ENCODE results near the gene ATP11A. TPM values are rescaled to one million over a fixed set of nuclear protein-coding genes. Genes with fewer than 3 reads are reported as not detected.
"Not testable (repeated sequence)": the region's sequence is repeated elsewhere in the genome, so short reads cannot be mapped to it uniquely, and the experiment has no call there.

ATP11A gene
- total RNA-seq, 2 experiments from 2014 or later: 24.7 to 25.6 TPM

DNA sequence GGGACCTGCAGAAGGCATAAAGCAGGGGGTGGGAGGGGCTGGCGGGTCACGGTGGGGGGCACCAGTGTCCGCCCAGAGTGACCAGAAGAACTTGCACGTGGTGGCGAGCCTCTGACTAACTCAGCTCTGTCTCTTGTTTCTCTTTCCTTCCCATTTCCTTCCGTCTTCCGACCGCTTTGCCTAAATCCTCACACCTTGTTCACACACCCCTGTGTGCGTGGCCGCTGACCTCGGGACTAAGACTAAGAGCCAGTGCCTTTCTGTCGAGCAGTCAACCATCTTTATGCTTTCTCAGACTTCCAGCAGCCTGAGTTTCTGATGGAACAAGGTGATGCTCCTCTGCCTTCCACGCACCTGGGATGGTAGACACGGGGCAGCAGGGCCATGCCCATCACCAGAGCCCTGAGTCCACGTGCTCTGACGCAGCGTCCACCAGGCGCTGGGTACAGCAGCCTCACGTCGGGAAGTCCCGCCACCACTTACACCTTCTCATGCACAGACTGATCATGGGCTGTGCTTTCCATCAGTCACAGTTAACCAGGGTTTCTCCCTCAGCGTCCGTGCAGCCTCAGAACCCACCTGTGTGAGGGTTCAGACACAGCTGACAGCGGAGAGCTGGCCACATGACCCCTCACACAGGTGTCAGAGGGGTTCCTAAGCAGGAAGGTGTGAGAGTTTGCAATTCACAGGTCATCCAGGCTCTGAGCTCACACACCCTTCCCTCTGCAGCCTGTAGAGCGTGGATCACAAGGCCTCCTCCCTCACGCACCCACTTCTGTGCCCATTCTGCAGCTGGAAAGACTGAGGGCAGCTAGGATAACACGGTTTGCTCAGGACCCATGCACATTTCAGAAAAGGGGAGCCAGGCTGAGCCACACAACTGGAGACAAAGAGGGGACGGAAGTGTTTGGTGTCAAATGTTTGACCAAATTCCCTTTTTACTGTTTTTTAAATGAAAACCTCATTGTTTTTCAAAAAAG is 188.4 kb downstream of the ATP11A start:
- intact Hi-C loops (cut with micrococcal nuclease): no loop called here
- CTCF ChIA-PET: no interaction called here
- no peaks in the 10 kb centered on the region for H3K9me3 Mint-ChIP-seq
- no peaks in the 10 kb centered on the region for H3K27me3 Mint-ChIP-seq (ENCODE audit: low read depth)
- H3K27ac Mint-ChIP-seq: no peak overlapping the region
- peaks cover 8% of the 10 kb centered on the region for H3K4me1 Mint-ChIP-seq (ENCODE audit: low read depth)
- DNase-seq: no peak
- H3K36me3 Mint-ChIP-seq (ENCODE audit: low read depth): peaks cover 22% of the 10 kb centered on the region
- H3K4me3 Mint-ChIP-seq: no peak overlapping the region

DNA sequence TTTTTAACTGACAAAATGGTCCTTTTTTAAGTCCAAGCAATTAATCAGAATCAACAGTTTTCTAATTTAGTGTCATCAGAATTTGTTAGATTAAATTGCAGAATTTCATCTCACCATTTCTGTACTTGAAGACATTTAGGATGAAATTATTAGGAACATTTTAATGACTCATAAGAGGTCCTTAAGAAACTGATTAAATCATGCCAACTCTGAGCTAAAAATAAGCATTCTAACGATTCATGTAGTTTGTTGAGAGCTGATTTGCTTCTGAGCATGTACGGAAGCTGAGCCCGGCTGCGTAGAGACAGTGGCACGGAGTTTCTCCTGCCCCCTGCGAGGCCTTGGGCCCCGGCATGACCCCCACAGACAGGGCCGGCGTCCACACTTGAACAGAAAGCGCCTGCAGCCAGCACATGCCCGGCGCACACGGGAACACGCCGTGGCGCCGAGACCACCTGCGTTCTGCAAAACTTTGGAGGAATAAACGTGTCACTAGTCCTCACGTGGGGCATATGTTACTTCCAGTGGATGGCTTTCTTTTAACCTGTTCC is 189.5 kb downstream of the ATP11A start:
- H3K36me3 Mint-ChIP-seq (ENCODE audit: low read depth): peaks cover 18% of the 10 kb centered on the region
- intact Hi-C loops (cut with micrococcal nuclease): no loop called here
- no peaks in the 10 kb centered on the region for H3K9me3 Mint-ChIP-seq
- H3K4me3 Mint-ChIP-seq: no peak overlapping the region
- H3K27ac Mint-ChIP-seq: no peak overlapping the region
- no peaks in the 10 kb centered on the region for H3K4me1 Mint-ChIP-seq (ENCODE audit: low read depth)
- CTCF ChIA-PET: no interaction called here
- H3K27me3 Mint-ChIP-seq (ENCODE audit: low read depth): no peaks in the 10 kb centered on the region
- DNase-seq: no peak

DNA sequence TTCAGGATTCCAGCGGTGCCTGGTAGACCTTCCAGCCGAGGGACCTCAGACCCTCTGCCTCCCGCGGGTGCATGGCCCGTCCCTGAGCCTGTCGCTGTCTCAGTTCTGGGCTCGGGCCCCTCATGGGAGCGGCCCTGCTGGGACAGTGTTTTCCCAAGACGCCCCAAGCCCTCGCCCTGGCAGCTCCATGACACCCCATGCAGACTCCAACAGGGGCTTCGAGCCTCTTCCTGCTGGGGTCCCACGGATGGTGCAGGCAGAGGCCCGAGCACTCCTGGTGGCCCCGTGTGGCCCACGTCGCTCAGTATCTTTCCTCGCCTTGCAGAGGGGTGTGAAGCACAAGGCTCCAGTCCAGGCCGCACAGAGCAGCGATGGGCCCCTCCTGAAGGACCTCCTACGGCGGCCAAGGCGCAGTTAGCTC is 190.4 kb downstream of the ATP11A start:
- CTCF ChIA-PET: no interaction called here
- no peak for DNase-seq
- intact Hi-C loops (cut with micrococcal nuclease): no loop called here
- peaks cover 14% of the 10 kb centered on the region for H3K36me3 Mint-ChIP-seq (ENCODE audit: low read depth)
- no peak overlapping the region for H3K27ac Mint-ChIP-seq
- no peaks in the 10 kb centered on the region for H3K27me3 Mint-ChIP-seq (ENCODE audit: low read depth)
- no peaks in the 10 kb centered on the region for H3K9me3 Mint-ChIP-seq
- no peaks in the 10 kb centered on the region for H3K4me1 Mint-ChIP-seq (ENCODE audit: low read depth)
- H3K4me3 Mint-ChIP-seq: no peak overlapping the region

DNA sequence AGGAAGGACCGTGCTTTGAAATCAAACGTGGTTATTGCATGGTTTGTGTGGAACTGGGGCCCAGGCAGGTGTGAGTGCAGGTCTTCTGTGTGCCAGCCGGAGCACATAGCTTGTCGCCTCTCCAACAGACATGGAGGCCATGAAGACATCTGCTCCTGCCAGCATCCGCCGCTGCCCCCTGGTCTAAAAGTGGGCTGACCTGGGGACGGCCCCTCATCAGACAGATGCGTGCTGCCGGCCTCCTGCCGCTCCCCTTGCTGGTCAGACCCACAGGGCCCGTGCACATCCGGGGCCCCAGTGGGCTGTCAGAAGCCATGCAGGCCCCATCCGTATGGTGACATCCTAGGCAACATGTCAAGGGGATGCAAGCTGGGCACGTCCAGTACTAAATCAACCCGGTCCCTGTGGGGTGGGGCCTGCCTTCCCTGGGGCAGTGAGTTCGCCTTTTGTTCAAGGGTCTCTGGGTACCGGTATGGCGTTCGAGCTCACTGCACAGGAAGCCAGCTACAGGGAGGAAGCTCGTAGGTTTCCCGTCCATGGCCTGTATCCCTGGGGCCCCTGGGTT is 191.2 kb downstream of the ATP11A start:
- H3K36me3 Mint-ChIP-seq (ENCODE audit: low read depth): peaks cover 10% of the 10 kb centered on the region
- no peak for DNase-seq
- H3K27me3 Mint-ChIP-seq (ENCODE audit: low read depth): no peaks in the 10 kb centered on the region

DNA sequence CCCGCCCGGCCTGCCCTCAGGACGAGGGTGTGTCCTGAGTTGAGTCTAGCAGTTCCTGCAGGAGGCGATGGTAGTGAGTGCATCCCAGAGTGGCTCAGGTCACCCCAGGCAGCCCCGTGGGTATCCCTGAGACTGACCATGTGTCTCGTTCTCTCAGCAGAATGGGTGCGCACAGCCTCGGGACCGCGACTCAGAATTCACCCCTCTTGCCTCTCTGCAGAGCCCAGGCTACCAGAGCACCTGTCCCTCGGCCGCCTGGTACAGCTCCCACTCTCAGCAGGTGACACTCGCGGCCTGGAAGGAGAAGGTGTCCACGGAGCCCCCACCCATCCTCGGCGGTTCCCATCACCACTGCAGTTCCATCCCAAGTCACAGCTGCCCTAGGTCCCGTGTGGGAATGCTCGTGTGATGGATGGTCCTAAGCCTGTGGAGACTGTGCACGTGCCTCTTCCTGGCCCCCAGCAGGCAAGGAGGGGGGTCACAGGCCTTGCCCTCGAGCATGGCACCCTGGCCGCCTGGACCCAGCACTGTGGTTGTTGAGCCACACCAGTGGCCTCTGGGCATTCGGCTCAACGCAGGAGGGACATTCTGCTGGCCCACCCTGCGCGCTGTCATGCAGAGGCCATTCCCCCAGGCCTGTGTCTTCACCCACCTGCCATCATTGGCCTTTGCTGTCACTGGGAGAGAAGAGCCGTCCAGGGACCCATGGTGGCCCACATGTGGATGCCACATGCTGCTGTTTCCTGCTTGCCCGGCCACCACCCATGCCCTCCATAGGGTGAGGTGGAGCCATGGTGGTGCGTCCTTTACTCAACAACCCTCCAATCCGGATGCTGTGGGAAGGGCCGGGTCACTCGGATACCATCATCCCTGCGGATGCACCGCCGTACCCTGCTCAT is 192.1 kb downstream of the ATP11A start:
- no peak overlapping the region for H3K27ac Mint-ChIP-seq
- CTCF ChIA-PET: no interaction called here
- no peak overlapping the region for H3K4me3 Mint-ChIP-seq
- H3K4me1 Mint-ChIP-seq (ENCODE audit: low read depth): no peaks in the 10 kb centered on the region
- intact Hi-C loops (cut with micrococcal nuclease): no loop called here
- no peaks in the 10 kb centered on the region for H3K9me3 Mint-ChIP-seq
- H3K36me3 Mint-ChIP-seq (ENCODE audit: low read depth): peaks cover 10% of the 10 kb centered on the region
- no peaks in the 10 kb centered on the region for H3K27me3 Mint-ChIP-seq (ENCODE audit: low read depth)
- DNase-seq: no peak

More for the DNA sequence above, 191.2 kb downstream of the ATP11A start:
- intact Hi-C loops (cut with micrococcal nuclease): no loop called here
- CTCF ChIA-PET: no interaction called here
- Mint-ChIP-seq H3K4me1 (ENCODE audit: low read depth) (no peaks in the 10 kb centered on the region), H3K4me3 (no peak overlapping the region), H3K9me3 (no peaks in the 10 kb centered on the region), H3K27ac (no peak overlapping the region)

DNA sequence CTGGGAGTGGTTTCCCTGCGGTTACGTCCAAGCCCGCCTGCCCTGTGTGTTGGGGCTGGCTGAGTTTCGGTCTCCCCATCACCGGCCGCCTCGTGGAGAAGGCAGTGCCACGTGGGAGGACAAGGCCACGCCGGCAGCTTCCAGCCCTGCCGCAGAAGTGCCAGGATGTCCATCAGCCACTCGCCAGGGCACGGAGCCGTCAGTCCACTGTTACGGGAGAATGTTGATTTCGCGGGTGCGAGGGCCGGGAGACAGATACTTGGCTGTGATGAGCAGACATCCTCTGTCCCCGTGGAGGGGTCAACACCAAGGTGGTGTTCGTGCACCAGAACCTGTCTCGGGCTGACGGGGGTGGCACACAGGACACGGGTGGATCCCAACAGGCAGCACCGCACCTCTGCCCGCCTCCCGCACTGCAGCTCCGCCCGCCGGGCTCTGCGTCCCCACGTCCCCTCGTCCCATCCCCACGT is 192.8 kb downstream of the ATP11A start:
- no peaks in the 10 kb centered on the region for H3K9me3 Mint-ChIP-seq
- CTCF ChIA-PET: no interaction called here
- H3K27me3 Mint-ChIP-seq (ENCODE audit: low read depth): no peaks in the 10 kb centered on the region
- no peaks in the 10 kb centered on the region for H3K4me1 Mint-ChIP-seq (ENCODE audit: low read depth)
- H3K27ac Mint-ChIP-seq: no peak overlapping the region
- intact Hi-C loops (cut with micrococcal nuclease): no loop called here
- no peak for DNase-seq
- no peak overlapping the region for H3K4me3 Mint-ChIP-seq
- H3K36me3 Mint-ChIP-seq (ENCODE audit: low read depth): peaks cover 10% of the 10 kb centered on the region

DNA sequence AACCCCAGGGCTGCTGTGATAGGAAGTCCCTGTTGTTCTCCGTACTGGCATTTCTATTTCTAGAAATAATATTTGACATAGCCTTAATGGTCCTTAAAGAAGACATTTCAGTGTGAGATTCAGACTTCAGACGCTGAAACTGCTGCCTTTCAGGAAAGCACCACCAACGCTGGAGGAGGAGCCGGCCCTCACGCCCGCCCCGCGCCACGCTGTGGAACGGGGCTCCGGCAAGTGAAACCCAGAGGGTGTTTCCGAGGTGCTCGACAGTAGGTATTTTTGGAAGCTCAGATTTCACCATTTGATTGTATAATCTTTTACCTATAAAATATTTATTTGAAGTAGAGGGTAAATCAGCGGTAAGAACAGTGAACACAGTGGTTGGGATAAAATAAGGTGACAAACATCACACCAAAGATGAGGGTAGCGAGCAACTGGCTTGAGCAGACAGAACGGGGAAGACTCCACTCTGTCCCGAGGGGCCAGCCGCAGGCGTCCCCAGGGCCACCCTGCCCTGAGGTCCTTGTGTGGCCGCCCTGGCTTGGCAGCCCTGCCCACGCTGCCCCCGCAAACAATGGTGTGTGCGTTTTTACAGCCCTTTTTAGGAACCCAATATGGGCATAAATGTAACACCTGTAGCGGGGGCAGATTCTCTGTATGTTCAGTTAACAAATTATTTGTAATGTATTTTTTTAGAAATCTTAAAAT is 193.6 kb downstream of the ATP11A start:
- CTCF ChIA-PET: interaction anchor here (1.0 kb wide), 1 partner anchor 9 kb away, joined by 4 read pairs; no protein-coding TSS in a partner anchor
- H3K4me3 Mint-ChIP-seq: no peak overlapping the region
- H3K36me3 Mint-ChIP-seq (ENCODE audit: low read depth): peaks cover 9% of the 10 kb centered on the region
- intact Hi-C loops (cut with micrococcal nuclease): no loop called here
- H3K27me3 Mint-ChIP-seq (ENCODE audit: low read depth): no peaks in the 10 kb centered on the region
- H3K27ac Mint-ChIP-seq: no peak overlapping the region
- DNase-seq: no peak
- no peaks in the 10 kb centered on the region for H3K4me1 Mint-ChIP-seq (ENCODE audit: low read depth)
- no peaks in the 10 kb centered on the region for H3K9me3 Mint-ChIP-seq

DNA sequence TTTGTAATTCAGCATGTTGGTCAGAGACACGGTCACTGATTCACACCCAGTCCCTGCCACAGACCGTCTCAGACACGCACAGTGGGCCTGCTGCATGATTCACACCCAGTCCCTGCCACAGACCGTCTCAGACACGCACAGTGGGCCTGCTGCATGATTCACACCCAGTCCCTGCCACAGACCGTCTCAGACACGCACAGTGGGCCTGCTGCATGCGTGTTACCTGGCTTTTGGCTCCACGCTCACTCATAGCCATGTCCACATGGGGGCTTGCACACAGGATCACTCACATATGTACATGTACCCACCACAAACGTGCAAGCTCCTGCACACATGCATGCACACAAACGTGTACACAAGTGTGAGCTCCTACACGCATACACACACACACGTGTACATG is 194.9 kb downstream of the ATP11A start:
- H3K9me3 Mint-ChIP-seq; CTCF ChIA-PET; intact Hi-C loops (cut with micrococcal nuclease); H3K4me1 Mint-ChIP-seq (ENCODE audit: low read depth); H3K36me3 Mint-ChIP-seq (ENCODE audit: low read depth); H3K4me3 Mint-ChIP-seq; H3K27me3 Mint-ChIP-seq (ENCODE audit: low read depth); H3K27ac Mint-ChIP-seq; DNase-seq: not testable (repeated sequence)

DNA sequence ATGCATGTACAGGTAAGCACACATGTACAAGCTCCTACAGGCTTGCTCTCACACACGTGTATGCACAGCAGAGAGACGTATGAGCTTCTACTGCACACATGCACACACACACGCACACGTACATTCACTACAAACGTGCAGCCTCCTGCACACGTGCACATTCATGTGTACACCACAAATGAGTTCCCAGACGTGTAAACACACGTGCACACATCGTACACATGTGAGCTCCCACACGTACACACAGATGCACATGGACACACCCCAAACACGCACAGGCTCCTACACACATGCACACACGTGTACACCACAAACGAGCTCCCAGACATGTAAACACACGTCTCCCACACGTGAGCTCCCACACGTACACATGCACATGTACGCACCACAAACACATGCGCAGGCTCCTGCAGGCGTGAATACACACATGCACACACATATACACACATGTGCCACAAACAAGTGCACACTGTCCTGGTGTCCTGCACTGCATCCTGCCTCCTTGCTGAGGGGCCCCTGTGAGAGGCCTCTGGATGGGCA is 195.5 kb downstream of the ATP11A start:
- DNase-seq: no peak
- H3K27ac Mint-ChIP-seq: no peak overlapping the region
- H3K4me1 Mint-ChIP-seq (ENCODE audit: low read depth): no peaks in the 10 kb centered on the region
- H3K27me3 Mint-ChIP-seq (ENCODE audit: low read depth): no peaks in the 10 kb centered on the region
- CTCF ChIA-PET: interaction anchor here (0.6 kb wide), 1 partner anchor 1085 kb away, joined by 3 read pairs; no protein-coding TSS in a partner anchor
- H3K9me3 Mint-ChIP-seq: no peaks in the 10 kb centered on the region
- intact Hi-C loops (cut with micrococcal nuclease): no loop called here
- no peak overlapping the region for H3K4me3 Mint-ChIP-seq
- peaks cover 7% of the 10 kb centered on the region for H3K36me3 Mint-ChIP-seq (ENCODE audit: low read depth)

DNA sequence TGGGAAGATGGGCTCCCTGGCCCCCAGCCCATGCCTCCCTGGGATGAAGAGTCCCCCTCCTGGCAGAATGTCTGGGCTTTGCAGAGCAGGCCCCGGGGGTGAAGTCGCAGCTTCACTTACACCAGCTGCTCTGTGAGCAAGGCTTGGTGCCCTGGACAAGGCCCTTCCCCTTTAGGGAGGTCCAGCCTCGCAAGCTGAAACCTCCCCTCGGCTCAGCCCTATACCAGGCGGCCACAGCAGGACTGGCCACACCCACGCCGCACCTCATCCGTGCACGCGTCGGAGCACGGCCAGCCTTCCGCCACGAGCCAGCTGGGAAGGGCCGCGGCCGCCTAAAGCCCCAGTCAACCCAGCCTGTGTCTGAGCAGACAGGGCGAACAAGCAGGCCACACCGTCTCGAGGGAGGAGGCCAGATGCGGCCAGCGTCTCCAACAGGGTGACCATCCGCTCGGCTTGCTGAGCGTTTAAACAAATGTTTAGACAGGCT is 196.0 kb downstream of the ATP11A start:
- DNase-seq: no peak
- CTCF ChIA-PET: interaction anchor here (0.6 kb wide), 1 partner anchor 1084 kb away, joined by 3 read pairs; no protein-coding TSS in a partner anchor
- no peak overlapping the region for H3K4me3 Mint-ChIP-seq
- H3K27ac Mint-ChIP-seq: no peak overlapping the region
- H3K9me3 Mint-ChIP-seq: no peaks in the 10 kb centered on the region
- intact Hi-C loops (cut with micrococcal nuclease): no loop called here
- peaks cover 3% of the 10 kb centered on the region for H3K36me3 Mint-ChIP-seq (ENCODE audit: low read depth)
- H3K4me1 Mint-ChIP-seq (ENCODE audit: low read depth): no peaks in the 10 kb centered on the region
- no peaks in the 10 kb centered on the region for H3K27me3 Mint-ChIP-seq (ENCODE audit: low read depth)

DNA sequence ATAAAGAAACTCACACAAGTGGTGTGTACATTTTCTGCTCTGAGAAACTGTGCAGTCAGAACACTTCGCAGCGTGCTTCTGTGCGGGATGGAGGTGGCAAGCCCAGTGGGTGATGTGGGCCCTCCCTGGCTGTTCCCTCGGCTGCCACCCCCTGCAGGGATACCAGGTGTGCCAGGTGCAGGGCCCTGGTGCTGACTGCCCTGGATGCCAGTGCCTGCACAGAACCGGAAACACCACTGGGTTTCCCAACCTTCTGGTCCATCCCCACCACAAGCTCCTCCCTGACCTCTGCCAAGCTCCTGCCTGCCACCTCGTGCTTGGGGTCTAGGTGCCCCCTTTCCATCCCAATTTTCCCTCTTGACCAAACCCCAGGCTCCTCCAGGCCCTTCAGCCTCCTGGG is 197.3 kb downstream of the ATP11A start:
- CTCF ChIA-PET: no interaction called here
- no peaks in the 10 kb centered on the region for H3K4me1 Mint-ChIP-seq (ENCODE audit: low read depth)
- peaks cover 3% of the 10 kb centered on the region for H3K36me3 Mint-ChIP-seq (ENCODE audit: low read depth)
- H3K4me3 Mint-ChIP-seq: no peak overlapping the region
- intact Hi-C loops (cut with micrococcal nuclease): no loop called here
- no peaks in the 10 kb centered on the region for H3K9me3 Mint-ChIP-seq
- H3K27ac Mint-ChIP-seq: no peak overlapping the region
- no peak for DNase-seq
- H3K27me3 Mint-ChIP-seq (ENCODE audit: low read depth): no peaks in the 10 kb centered on the region
